HEK293T (cell line): ENCODE measurements around the gene FANCD2.

Experiments used
- FOXA1 ChIP-seq: fragments of 450-650 bp; IDR thresholded peaks from 2 replicates; pipeline ENCODE4 v1.6.1; 2016; ENCODE audit warnings: mild to moderate bottlenecking
- FOXK2 ChIP-seq: fragments of 450-650 bp; IDR thresholded peaks from 2 replicates; pipeline ENCODE4 v1.6.1; 2016; ENCODE audit warnings: mild to moderate bottlenecking
- SP1 ChIP-seq: fragments of 450-650 bp; IDR thresholded peaks from 2 replicates; pipeline ENCODE4 v1.6.1; 2017

- TF ChIP-seq SP1, result no peak
- no peak for TF ChIP-seq FOXA1
- TF ChIP-seq FOXK2, result no peak
These were observed 48.4 kb downstream of the FANCD2 start for GRCh38 chr3:10074666-10075065.
